GM19328 (cell line): ENCODE measurements around the gene MNAT1.
"Not testable (repeated sequence)": the region's sequence is repeated elsewhere in the genome, so short reads cannot be mapped to it uniquely, and the experiment has no call there.

ENCODE experiments used
- ATAC-seq: cut with Tn5 transposase; IDR thresholded peaks from one replicate; pipeline ENCODE4 v1.9.1; 2021; ENCODE audit warnings: mild to moderate bottlenecking, moderate library complexity; ENCODE audit not compliant: unreplicated experiment

MNAT1 gene

DNA sequence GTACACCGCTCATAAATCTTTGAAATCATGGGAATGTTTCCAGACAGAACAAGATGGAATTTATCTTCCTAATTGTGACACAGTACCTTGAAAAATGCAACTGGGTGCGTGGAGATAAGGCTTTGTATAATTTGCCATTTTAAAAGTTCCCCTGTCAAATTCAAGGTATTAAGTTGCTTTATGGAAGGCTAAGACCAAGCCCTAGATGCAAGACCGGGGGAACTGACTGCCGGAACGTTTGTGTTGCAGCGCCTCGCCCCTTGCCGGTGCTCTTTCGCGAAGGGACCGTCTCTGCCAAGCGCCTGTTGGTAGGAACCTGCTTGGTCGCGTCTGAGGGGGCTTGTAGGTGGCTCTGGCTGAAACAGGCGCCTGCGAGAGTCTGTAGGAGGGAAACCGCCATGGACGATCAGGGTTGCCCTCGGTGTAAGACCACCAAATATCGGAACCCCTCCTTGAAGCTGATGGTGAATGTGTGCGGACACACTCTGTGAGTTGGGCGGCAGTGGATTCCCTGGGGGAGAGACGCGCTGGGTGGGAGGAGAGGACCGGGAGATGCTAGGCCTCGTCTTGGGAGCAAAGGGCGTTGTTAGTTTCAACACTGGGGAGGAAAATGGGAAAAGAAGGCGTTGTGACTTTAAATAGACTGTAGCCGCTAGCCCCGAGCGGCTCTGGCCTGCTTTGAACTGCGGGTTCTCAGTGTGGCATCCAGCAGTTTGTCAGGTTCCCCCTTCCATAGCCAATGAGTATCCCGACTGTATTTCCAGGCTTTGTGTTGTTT, at the start of gene MNAT1:
Gene MNAT1 (plus strand): TSS at position 297 of the 778 bp plus-strand sequence. CDS start 102 bp downstream, at position 399.
- peak; percentile 89 for ATAC-seq

DNA sequence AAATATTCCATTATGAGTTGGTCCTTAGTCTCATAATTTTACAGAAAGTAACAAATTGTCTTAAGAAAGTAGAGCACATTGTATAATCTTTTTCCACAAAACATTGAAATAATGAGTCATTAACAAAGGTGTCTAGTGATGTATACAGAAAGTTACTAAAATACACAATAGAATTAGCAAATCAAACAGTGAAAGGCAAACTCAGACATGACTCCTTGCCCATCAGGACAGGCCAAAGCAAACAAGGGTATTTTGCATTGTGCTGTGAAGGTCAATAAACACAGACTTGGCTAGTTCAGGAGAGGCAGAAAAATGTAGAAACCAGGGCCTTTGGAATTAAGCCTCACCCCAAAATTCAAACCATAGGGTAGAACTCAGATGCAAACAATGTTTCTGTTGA, 47.7 kb upstream of the MNAT1 start:
- ATAC-seq = no peak

DNA sequence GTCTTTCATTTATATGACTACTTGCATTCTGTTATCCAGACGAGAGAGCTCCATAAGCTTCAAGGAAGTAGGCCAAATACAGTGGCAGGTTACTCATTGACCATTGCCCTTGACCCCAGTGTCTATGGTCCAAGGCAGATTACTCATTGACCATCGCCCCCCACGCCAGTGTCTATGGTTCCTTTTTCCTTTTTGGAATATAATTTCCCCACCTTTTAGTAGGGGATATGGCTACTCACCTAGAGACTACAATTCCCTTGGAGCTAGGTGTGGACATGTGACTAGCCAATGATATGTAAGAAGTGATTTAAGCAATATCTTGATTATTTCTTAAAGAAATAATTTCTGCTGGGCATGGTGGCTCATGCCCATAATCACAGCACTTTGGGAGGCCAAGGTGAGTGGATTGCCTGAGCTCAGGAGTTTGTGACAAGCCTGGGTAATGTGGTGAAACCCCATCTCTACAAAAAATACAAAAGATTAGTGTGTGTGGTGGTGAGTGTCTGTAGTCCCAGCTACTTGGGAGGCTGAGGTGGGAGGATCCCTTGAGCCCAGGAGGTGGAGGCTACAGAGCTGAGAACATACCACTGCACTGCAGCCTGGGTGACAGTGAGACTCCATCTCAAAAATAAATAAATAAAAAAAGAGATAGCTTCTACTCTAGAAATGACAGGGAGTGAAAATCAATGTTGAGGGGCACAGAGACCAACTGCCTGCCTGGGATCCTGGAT, 43.0 kb upstream of the MNAT1 start:
- no peak for ATAC-seq

DNA sequence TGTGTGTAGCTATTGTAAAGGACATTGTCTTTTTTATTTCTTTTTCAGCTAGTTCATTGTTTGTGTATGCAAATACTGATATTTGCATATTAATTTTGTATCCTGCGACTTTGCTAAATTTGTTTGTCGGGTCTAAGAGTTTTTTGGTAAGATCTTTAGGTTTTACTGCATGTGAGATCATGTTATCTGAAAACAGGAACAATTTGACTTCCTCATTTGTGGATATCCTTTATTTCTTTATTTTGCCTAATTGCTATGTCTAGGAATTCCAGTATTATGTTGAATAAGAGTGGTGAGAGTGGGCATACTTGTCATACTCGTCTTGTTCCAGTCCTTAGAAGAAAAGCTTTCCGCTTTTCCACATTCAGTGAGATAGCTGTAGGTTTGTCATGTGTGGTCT, 39.2 kb upstream of the MNAT1 start:
- no peak for ATAC-seq

DNA sequence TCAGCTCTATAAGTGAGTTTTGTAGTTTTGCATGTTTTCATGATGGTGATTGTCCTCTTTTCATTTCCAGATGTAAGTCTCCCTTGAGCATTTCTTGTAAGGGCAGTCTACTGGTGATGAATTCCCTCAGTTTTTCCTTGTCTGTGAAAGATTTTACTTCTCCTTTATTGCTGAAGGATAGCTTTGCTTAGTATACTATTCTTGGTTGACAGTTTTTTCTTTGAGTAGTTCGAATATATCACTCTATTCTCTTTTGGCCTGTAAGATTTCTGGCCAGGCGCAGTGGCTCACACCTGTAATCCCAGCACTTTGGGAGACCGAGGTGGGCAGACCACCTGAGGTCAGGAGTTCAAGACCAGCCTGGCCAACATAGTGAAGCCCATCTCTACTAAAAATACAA, 34.0 kb upstream of the MNAT1 start:
- ATAC-seq = no peak

DNA sequence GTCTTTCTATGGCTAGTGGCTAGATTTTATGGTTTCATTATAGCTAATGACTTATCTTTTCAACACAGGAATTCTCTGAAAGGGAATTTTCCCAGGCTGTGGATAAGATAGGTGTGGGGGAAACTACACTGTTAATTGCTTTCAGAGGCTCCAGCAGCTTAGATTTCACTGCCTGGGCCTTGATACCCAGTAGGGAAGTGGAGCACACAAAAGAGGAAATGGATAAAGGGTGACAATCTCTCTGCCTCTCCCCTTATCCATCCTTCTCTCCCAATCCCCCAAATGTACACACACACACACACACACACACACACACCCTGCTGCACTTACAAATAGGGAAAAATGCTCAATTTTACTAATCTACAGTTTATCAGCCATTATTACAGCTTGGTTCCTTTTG, 29.5 kb upstream of the MNAT1 start:
- ATAC-seq = no peak

DNA sequence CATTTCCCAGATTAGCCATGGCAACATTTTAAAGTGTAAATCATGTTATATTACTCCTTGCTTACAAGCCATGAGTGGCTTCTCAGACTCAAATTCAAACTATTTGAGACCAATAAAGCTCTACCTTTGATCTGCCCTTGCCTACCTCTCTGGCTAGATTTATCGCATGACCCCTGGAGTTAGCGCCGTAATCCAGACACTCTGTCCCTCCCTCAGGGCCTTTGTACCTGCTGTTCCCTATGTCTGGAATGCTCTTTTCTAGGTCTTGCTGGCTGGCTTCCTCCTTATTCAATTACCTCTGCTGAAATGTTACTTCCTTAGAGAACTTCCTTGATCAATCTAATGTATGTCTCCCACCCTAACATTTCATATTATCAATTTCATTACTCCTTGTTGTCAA, 26.7 kb upstream of the MNAT1 start:
- ATAC-seq = no peak

DNA sequence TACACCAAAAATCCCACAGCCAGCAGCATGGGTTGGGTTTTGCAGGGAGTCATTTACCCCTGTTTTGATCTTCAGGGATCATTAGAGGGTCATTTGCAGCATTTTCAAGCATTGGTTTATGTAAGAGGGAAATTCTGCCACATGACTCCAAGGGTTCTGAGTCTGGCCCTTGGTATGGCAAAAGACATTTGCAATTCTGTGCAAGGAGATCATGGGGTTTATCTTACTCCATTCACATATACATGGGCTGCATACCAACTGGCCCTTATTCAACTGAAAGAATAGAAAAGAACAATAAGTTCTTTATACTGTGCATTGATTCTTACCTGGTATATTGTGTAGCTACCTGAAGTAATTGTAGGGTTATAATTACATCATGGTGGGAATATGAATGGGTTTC, 24.1 kb upstream of the MNAT1 start:
- ATAC-seq = no peak

DNA sequence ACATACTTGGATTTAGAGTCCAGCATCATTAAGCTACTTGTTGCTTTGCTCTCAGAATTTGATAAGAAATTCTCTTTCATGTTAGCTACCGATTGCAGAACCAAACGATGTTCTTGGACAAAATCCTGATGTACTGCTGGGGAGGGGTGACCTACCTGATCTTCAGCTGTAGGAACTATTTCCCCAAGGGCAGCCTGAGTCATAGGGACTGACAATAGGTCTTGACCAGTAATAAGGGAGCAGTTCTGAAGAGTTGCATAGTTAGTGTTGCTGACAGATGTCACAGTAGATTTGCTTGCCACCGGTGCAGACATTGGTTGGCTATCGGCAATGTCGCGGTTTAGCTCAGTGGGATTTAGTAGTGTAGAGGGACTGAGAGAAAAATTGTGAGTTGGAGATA, 21.0 kb upstream of the MNAT1 start:
- no peak for ATAC-seq

DNA sequence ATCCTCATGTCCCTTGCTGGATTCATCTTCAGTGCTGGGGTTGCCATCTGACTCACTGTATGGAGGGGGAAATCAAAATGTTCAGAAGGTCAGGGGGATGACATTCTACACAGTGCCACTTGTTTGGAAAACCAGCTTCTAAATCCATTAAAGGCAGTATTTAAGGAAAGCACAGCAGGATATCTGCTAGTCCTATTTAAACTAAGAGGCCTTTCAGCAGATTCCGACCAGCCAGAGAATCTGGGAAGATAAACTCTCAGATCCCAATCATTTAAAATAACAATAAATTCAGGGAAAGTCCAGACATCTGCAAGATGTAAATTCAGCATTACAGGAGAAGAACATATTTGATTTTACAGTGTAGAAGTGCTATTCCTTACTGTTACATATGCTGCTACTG, 14.2 kb upstream of the MNAT1 start:
- ATAC-seq = no peak

DNA sequence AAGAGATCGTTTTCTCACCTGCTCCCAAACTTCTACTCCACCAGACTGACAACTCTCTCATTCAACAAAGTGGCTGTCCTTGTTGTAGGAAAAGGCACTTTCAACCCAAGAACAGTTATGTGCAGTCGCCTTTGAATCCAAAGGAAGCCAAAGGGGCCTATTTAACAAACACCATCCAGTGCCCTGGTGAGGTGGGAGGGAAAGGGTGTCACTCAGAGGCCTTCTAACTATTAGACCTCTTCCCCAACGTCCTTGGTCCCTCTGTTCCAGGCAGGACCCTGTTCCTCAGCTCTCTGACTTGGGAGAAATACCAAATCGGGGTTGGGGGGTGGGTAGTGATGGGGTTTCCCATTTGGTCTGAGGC, 13.6 kb upstream of the MNAT1 start:
- ATAC-seq = no peak

DNA sequence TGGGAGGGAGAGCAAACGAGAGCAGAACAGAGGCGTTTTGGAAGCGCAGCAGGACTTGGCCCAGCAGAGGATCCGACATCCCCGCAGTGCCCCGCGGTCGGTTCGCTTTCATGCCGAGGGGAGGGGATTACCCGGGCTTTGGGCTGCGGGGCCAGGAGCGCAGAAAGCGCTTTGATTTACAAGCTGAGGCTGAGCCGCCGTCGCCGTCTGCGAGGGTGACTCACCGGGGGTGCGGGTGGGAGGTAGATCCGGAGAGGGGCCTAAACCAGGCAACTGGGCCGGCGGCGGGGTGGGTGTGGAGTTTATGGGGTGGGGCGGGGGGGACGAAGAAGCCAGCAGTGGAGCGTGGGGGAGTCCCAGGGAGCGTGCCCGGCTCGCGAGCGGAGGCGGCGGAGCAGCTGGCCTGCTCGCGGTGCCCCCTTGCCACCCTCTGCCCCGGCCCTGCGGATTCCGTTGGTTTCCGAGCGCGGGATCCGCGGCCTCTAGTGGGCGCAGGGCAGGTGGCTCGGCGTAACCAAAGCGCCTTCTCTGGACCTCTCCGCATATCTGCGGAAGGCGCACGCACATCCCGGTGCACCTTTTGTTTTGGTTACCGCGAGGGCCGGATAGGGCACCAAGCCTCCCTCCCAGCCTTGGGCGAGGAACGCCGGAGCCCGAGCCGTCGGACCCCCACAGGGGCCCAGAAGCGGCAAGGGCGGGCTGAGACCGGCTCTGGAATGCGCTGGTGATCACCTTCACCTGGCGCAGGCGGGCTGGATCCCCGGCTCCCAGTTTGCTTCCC, 13.0 kb upstream of the MNAT1 start:
- no peak for ATAC-seq

DNA sequence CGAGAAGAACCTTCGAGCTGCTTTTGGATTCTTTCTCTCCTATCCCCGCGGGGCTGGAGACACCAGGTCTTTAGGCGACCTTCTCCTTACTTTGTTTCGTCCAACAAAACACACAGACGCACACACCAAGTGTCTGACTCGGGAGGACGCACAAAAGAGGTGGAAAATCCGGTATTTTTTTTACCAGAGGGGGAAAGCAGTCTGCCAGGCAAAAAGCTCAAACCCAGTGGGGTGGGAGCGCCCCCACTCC, 12.5 kb upstream of the MNAT1 start:
- no peak for ATAC-seq

DNA sequence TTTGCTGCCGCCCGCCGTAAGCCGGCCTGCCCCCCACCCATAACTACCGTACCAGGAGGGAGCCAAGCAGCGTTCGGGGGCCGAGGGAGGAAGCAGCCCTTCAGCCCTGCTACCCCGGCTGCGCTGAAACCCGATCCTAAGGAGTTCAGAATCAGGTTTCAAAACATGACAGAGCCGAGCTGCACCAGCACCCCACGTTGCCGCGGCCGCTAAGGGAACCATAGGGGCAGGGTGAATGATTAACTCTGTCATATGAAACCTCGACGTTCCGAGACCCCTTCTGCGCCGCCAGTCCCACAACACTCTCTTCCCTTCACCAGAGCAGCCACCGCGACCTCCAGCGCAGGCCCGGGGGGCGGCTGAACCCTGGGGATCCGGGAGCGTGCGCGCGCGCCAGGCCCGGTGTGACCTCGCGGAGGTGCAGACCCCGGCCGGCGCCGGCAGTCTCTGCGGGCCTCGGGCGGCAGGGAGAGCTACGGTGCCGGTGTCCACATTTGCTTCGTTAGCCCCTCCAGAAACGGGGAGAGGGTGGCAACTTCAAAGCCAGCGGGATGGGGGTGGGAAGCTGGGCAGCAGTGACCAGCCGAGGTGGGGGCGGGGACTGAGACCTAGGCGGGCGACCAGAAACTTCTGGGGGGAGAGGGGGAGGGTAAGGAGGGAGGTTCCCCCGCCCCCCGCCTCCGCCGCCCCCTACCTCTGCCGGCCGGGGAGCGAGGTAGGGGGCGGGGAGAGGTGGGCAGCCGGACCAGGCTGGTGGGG, 12.0 kb upstream of the MNAT1 start:
- no peak for ATAC-seq

DNA sequence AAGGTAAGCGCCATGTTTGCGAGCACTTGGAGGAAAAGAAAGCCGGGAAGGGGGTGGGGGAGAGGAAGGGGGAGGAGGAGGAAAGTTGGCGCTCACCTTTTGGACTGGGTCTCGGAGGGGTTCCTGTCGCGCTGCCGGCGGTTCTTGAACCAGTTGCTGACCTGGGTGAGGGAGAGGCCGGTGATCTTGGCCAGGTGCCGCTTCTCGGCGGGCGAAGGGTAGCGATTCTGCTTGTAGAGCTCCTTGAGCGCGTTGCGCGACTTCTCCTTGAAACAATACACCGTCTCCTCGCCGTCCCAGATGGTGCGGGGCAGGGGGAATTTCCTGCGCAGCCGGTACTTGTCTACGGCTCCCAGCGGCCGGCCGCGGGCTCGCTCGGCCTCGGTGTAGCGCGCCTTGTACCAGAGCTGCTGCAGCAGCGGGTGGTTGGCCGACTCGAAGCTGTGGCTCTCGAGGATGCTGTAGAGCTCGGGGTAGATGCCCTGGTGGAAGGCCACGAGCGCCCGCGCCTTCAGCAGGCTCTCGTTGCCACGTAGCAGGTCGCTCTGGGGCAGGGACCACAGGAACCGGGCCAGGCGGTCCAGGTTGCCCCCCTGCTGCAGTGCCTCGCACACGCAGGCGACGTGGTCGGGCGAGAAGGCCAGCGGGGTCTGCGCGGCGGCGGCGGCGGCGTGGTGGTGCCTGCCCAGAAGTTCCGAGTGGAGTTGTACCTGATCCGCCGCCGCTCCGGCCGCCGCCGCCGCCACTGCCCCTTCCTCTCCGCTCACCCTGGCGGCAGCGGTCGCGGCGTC, 11.2 kb upstream of the MNAT1 start:
- ATAC-seq = no peak

DNA sequence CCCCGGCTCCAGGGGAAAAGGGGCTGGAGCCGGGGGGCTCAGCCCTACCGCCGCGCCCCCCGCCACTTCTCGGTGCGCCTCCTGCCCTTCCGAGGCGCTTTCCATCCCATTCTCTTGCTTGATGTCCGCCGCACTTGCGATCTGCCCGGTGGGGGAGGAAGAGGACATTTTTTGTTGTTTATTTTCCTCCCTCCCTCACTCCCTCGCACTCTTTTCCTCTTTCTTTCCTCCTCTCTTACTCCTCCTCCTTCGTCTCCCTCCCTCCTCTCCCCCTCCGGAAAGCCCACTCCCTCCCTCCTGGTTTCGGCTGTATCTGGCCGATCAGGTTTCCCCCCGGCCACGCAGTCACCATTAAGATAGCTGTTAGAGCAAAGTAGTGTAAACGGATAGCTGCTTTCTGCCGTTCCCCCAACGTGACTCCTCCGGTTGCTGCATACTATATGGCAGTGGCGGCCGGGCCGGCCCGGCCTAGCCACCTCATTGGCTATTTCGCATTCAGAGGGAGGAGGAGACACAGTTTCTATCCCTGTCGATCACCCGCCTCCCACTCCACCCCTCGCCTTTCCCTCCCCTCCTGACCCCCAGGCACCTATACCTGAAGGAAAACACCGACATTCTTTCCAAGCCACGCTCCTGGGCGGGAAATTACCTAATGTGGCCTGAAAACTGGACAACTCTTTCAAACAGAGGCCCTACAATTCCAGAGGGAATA, 10.5 kb upstream of the MNAT1 start, which contains the start of gene SIX4:
Gene SIX4 (minus strand): TSS at position 445 of the 712 bp plus-strand sequence. CDS start 277 bp downstream, at position 168.
- no peak for ATAC-seq

DNA sequence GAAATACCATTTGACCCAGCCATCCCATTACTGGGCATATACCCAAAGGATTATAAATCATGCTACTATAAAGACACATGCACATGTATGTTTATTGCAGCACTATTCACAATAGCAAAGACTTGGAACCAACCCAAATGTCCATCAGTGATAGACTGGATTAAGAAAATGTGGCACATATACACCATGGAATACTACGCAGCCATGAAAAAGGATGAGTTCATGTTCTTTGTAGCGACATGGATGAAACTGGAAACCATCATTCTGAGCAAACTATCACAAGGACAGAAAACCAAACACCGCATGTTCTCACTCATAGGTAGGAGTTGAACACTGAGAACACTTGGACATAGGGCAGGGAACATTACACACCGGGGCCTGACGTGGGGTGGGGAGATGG, 3.3 kb upstream of the MNAT1 start:
- not testable (repeated sequence) for ATAC-seq

DNA sequence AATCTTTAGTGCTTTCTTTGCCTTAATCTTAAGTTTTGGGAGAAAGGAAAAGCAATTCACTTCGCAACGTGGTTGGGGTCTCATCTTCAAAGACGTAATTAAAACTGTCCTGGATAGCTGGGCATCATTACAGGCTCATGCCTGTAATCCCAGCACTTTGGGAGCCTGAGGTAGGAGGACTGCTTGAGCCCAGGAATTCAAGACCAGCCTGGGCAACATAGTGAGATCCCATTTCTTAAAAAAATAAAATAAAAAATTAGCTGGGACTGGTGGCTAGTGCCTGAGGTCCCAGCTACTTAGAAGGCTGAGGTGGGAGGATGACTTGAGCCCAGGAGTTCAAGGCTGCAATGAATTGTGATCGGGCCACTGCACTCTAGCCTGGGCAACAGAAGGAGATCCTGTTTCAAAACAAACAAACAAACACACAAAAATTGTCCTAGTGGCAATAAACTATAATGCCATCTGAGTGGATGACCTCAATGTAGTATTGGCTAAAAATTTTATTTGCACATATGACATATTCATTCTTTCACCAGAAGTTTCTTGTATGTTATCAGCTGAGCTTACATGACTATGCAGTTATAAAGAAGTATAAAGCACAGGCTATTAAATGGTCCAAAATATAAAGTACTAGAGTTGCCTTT, 1.6 kb upstream of the MNAT1 start:
- ATAC-seq = no peak

DNA sequence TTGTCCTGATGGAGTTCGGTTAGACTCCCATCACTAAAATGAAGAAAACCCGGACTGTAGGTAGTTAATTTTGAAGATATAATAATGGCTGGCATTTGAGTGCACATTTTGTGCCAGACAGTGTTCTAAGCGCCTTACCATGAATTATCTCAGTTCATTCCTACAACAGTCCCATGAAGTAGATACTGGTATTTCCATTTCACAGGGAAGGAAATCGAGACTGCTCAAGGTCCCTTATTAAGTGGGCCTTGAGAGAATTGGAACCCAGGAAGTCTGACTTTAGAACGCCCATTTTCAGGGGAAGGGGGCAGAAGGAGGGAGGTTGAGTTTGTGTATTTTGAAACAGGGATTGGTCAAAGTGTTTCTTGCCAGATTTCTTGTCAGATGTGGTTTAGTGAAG, 855 bp downstream of the MNAT1 start:
- ATAC-seq = no peak
